ENCODE measurements around the gene TMOD2.

Gene TMOD2

DNA sequence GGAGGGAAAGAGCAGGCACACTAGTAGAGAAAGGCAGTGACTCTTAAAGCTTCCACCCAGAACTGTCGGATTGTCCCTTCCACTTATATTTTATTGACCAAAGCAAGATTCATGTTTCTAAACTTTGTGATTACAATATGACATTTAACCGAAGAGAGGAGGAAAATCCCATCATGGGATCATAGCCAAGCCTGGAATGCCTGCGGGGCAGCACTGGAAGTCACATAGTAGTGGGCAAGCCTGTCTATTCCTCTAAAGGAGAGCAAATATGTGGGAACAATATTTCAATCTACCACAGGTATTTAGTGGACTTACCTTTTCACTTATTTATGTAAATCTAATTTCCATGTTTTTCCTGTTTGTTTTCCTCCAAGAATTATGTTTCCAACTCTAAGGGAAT lies 74.3 kb downstream of the TMOD2 start:
- DNase-seq (ENCODE audit: low read depth), result no peak

DNA sequence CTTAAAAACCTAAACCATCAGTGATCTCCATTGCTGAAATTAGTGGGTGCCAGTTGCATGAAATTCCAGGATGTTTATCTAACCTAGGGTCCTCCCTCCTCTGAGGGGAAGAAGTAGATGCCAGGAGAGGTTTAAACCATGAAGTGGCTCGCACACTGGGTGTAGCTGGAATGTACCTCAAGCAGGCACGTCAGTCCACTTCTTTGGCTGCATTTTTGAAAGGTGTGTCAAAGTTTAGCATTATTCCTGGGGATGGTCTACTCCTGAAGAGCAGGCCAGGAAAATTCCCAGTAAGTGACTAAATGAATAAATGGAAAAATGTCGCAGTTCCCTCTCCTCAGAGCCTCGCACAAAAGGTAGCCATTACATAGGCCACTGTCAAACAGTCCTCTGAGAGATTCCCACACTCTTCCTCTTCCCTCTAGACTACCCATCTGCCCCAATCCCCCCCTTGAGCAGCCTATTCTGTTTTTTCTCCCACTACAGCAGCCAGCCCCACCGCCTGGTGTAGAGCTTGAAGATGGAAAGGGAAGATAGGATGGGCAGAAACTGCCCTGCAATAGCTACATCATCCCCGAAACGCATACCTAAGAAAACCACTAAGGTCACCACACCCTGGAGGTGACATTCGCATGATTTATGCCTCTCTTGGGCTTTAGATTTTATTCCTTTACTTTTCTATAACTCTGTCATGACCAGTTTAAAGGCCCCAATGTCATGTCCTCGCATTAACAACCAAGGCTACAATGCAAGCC lies 77.4 kb downstream of the TMOD2 start:
- DNase-seq (ENCODE audit: low read depth), result no peak

DNA sequence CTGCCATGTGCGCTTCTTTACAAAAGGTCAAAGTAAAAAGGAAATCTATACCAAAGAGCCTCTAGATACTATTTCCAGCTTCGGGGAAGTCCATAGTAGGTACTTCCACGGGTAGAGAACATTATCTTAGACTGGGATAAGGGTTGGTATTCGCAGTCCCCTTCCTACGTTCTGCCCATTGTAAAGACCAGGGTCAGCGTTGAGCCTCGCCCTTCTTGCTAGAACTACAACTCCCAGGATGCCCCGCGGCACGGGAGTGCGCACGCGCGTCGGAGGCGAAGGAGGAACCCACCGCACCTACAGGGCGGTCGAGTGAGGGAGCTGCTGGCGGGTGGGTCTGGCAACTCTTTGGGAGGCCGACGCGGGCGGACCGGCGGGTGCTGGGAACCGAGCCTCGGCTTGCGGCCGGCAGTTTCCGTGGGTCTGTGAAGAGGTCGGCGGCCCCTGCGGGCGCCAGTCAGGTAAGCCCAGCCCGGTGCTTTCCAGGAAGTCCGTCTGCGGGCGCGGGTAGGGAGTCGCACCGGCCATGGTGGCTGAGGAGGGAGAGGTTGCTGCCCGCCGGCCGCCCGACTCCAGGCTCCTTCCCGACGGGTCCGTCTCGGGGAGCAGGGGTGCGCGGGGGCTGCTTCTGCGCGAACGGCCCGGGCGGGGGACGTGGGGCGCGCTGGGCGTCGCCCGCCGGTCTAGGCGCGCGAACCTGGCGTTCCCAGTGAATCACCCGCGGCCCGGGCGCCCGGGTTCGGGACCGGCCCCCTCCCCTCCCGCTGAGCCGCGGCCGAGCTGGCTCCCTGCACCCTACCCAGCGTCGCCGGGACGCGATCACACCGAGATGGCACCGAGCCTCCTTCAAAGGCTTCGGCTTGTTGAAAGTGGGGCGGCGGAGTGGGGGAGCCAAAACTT lies 78.2 kb downstream of the TMOD2 start, which contains the start of gene TMOD3:
Gene TMOD3 (plus strand): TSS at position 278 of the 900 bp plus-strand sequence. CDS start 33,232 bp downstream, outside the sequence.
- peak; percentile 84 for DNase-seq (ENCODE audit: low read depth)

DNA sequence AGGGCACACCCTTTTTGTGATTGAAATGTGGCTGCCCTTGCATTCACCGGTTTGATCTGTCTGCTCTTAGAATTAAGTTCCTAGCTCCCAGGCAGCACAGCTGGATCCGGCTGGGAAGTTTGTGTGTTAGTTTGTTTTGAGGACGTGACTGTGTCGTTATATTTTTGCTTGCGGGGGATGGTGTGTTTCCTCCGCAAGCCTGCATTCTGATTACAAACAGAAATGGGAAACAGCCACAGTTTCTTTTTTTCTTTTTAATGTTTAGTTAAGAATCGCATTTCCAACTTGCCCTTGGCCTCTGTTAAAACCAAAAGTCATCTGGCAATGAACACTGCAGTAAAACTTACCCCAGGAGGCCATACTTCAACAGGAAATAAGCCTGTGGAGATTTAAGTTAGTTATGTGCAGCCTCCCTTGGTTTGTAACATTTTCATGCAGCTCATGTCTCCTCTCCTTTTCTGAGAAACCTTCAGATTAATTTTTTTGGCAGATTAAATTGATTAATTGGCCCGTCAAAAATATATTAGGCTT lies 78.9 kb downstream of the TMOD2 start:
- peak; percentile 64 for DNase-seq (ENCODE audit: low read depth)

DNA sequence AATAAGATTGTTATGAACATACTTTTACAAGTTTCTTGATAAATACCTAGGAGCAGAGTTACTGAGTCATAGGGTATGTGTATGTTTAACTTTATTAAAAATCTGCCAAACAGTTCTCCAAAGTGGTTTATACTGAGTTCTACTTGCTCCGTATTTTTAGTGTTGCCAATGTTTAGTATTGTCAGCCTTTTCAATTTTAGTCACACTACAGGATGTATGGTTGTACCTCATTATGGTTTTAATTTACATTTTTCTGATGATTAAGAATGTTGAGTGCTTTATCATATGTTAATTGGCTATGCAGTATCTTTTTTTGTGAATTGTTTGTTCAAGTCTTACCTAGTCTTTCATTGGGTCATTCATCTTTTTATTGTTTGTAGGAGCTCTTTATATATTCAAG lies 82.4 kb downstream of the TMOD2 start:
- DNase-seq (ENCODE audit: low read depth), result no peak

DNA sequence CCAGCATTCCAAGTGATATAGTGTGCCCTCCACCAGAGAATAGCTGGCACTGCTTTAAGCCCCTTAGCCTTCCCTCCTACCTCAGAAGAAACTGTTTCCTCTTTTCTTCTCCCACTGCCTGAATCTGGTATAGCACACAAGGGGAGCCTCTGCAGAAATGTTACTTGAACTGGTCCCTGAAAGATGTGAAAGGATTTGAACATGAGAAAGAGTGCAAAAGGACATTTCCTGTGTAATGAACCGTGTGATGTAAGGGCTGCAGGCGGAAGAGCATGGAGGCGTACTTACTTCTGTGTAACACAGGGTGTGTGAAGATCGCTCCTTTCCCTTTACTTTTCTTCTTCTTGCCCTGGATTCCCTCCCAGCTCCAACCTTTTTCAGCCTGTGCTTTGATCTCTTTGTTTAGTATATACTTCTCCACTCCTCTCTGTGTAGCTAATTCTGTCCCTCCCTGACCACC lies 86.4 kb downstream of the TMOD2 start:
- DNase-seq (ENCODE audit: low read depth), result no peak

DNA sequence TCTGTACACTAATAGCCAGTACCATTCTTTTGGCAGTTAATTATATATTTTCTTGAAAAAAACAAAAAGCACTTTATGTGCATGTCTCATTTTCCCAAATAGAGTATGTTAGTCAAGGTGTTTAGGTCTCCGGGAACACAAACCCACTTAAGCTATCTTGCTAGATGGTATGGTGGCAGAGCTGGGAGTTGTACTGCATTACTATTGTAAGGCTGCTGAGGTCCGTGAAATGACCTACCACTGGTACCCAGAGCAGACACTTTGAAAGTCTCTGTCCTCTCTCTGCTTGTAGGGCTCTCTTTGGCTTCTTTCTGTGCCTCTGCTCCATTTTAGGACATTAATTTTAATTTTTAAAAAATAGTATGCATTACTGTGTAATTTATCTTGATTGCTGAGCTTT lies 86.9 kb downstream of the TMOD2 start:
- DNase-seq (ENCODE audit: low read depth), result no peak

DNA sequence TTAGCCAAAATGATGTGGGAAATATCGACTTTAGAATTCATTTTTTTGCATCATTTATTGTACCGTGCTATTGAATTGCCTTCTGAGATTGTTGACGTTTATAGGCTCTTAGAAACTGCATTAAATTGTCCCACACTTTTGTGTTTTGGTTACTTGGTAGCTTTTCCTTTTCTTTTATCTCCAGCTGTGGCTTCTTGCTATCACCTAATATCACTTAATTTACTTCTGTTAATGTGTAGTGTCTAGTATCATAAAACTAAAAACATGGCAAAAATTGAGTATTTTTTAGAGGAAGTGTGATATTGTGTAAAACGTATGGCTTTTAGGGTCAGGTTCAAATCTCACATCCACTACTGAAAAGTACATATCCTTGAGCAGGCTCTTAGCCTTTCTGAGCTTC lies 89.3 kb downstream of the TMOD2 start:
- no peak for DNase-seq (ENCODE audit: low read depth)

DNA sequence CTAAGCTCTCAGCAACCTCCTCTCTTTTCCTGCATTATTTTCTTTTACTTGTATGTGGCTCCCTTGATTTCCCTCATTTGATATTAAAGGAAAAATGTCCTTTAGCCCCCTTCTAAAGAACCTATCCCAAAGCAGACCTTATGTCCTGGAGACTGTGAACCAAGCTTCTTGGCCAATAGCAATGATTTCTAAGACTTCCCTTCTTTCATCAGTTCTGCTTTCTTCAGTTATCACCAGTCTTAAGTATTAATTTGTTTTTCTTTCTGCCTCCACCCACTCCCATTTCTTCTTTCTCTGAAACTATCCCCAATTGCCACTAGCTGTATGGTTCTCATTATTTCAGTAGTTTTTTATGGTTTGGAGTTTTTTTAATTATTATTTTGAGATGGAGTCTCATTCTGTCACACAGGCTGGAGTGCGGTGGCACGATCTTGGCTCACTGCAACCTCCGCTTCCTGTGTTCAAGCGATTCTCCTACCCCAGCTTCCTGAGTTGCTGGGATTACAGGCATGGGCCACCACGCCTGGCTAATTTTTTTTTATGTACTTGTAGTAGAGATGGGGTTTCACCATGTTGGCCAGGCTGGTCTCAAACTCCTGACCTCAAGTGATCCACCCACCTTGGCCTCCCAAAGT lies 90.1 kb downstream of the TMOD2 start:
- DNase-seq (ENCODE audit: low read depth), result no peak

DNA sequence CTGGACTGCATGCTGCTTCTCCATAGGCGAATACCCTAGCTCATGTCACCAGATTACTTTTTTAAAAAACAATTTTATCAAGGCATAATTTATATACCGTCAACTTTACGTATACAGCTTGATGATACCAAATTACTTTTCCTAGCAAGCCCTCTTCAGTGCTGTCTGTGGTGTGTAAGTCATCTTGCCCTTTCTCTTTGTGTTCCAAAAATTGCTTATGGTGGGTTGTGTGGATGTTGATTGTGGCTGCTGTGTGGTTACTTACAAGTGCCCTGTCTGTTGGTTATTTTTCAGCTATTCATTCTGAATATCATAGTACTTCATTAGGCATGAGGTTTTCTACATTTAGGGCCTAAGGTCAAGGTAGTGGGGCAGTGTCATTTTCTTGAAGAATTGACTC lies 90.9 kb downstream of the TMOD2 start:
- no peak for DNase-seq (ENCODE audit: low read depth)

DNA sequence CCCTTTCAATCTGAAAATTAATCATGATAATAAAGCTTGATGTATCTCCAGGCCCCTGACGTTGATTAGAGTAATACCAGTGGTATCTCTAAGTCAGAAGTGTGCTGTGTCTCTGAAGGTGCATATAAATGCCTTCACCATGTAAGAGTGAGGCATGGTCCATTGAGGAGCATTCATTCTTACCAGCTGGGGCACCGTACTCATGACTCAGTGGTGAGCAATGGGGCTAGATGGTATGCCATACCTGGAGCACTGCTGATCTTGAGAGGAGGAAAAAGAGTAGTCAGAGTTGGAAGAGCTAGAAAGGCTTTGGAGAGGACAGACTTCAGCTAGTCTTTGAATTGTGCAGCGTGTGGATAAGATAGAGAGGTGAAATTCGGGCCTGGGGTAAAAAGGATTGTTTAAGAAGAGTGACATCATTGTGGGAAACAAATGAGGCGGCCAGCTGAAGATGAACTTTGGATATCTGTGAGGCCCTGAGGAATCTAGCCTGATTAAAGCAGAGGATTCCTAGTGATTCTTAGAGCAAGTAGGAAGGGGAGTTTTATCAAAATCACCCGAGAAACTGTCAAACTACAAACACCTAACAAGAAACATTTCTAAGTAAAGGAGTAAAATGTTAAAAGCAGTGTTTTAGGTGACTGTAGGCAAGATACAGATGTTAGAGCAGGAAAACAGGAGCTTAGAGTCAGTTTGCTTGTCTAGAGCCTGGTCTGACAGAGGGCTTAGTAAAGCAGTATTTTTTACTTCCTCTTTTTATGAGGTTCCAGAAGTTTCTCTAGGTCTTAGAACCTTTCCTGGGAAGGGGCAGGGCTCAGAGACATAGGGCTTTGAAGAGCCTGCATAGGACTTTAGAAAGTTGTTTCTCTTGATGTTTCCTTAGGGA lies 91.7 kb downstream of the TMOD2 start:
- DNase-seq (ENCODE audit: low read depth), result no peak

DNA sequence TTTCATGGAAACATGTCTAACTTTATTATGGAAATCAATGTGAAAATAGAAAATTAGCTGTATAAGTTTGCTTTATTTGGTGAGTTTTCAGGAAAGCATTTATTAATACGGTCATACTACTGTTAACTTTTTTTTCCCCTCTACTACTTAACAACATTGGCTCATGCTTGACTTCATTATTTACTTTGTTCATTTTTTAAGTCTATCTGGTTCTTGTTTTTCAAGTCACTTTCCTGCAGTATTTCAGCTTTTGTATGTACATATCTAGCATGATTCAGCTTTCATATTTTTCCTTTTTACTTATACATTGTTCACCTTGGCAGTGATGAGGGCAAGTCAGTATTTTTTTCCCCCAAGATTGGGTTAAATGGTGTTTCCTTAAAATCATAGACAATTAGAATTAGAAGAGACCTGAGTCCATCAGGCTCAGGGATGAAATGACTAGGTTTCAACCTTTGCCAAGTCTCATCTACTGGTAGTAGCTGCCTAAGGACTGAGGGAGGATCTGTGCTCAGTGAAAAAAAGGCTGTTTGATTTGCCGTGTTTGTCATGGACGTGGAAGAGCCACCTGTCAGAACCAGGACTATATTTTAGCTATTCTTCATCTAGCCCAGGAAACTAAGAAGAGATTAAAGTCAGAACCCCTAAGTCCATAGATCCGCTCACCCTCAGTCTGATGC lies 93.5 kb downstream of the TMOD2 start:
- DNase-seq (ENCODE audit: low read depth), result no peak

DNA sequence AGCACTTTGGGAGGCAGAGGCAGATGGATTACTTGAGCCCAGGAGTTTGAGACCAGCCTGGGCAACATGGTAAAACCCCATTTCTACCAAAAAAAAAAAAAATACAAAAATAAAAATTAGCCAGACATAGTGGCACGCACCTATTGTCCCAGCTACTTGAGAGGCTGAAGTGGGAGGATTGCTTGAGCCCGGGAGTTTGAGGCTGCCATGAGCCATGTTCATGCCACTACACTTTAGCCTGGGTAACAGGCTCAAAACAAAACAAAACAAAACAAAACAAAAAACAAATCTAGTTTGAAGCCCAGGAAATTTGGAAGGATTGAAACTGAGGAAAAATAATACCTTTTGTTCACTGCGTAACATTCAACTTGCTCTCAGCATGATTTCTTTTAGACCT lies 94.7 kb downstream of the TMOD2 start:
- no peak for DNase-seq (ENCODE audit: low read depth)

DNA sequence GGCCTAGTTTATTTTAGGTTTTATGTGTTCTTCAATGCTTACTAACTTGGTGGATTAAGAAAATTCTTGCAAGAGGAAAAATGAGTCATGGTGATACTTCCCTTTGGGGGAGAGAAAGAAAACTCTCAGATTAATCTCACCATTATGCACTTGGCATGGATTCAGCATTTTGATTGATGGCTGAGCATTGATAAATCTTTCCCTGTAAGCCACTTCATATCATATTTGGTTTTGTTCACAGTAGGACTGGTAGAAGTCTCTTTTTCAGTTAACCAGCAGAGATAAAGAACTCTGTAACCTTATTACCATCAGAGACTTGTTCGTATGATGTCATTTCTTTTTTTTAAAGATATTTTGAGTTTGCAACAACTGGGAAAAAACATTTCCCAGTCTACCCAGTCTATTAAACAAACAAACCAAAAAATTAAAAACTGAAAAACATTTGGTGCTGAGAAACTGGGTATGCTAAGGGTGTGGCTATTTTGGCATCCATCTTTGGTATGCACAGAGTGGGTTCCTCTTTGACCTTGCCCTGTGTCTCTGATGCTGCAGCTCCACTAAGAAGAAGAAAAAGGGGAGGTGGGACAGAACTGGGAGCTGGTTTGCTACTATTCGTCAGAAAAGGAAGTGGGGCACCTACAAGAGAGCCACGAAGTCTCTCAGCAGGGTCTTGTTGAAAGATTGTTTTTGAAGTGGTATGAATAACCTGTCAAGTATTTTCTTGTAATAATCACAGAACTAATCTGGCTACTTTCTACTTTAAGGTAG lies 95.2 kb downstream of the TMOD2 start:
- peak; percentile 41 for DNase-seq (ENCODE audit: low read depth)

DNA sequence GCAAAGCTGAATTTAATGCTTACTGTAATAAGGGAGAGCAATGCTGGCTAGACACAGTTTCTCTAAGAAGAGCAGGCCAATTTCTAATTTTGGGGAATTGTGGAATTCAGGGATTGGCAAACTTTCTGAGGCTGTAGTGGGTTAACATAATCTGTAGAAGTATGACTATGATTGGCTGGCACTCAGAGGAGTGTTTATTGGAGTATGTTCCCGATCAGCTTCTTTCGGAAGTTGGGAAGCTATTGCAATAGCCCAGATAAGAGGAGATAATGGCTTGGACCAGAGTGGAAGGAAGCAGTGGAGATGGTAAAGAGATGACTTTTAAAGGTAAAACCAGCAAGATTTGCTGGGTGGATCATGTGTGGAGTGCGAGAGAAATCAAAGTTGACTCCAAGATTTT lies 97.4 kb downstream of the TMOD2 start:
- DNase-seq (ENCODE audit: low read depth), result no peak

DNA sequence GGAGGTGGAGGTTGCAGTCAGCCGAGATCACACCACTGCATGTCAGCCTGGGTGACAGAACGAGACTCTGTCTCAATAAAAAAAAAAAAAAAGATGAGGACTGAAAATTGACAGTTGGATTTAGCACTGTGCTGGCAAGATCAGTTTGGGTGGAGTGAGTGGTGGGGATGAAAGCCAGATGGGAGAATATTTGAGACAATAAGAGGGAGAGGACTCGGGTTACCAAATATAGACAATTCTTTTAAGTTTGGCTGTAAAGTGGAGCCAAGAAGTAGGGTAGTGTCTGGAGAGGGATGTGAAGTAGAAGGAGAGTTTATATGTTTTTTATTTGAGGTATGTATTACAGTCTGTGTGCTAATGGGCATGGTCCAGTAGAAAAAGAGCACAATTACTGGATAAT lies 98.5 kb downstream of the TMOD2 start:
- no peak for DNase-seq (ENCODE audit: low read depth)

DNA sequence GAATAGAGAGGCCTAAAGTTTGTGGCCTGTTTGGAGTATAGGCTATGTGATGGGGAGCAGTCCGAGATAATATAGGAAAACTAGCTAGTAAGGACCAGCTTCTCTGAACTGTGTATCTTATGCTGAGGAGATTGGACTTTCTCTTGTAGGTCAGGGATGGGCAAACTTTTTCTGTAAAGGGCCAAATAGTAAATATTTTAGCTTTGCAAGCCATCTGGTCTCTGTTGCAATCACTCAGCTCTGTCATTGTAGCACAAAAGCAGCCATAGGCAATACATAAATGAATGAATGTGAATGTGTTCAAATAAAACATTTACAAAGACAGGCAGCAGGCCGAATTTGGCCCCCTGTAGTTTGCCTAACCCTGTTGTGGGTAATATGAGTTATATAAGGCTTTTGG lies 102.6 kb downstream of the TMOD2 start:
- DNase-seq (ENCODE audit: low read depth), result peak; percentile 60

DNA sequence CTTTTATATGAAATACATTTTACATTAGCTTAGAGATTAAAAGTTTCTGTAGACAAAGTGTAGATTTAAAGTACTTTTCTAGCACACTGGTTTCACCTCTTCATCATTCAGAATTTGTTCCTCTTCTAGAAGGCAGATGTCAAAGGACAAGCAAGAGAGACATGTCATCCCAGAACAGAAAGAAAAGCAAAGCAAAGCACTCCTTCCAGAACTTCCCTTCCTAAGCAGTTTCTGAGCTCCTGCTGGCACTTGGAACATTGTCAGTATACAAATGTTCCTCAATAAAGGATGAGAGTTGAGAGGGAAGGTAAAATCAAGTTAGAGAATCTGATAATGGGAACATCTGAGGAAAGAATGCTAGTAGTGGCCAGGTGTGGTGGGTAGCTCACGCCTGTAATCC lies 104.2 kb downstream of the TMOD2 start:
- no peak for DNase-seq (ENCODE audit: low read depth)

DNA sequence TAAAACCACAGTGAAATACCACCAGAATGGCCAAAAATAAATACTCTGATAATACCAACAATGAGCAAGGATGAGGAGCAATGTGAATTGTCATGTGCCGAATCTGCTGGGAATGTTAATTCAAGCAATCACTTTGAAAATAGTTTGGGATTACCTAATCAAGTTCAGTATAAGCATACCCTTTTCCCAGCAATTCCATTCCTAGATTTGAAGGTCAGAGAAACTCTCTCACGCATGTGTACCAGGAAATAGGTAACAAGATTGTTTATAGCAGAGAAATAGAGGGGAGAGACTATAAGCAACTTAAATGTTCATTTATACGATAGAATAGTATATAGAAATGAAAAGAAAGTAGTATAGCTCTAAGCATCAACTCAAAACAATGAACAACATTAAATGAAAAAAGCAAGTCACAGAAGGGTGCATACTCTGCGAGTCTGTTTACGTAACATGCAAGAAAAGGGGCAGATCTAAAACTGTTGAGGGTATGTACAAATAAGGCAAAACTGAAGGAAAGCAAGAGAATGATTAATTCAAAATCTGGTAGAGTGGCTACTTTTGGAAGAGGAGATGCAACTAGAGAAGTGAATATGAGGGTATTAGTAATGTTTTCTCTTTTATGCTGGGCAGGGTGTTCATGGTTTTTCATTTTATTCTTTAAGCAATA lies 105.5 kb downstream of the TMOD2 start:
- peak; percentile 26 for DNase-seq (ENCODE audit: low read depth)
